ENCODE measurements around the gene IMMP2L. TPM values are rescaled to one million over a fixed set of nuclear protein-coding genes. Genes with fewer than 3 reads are reported as not detected.

The IMMP2L gene
- total RNA-seq, 1 donor from 2014 or later: 31.9 TPM

DNA sequence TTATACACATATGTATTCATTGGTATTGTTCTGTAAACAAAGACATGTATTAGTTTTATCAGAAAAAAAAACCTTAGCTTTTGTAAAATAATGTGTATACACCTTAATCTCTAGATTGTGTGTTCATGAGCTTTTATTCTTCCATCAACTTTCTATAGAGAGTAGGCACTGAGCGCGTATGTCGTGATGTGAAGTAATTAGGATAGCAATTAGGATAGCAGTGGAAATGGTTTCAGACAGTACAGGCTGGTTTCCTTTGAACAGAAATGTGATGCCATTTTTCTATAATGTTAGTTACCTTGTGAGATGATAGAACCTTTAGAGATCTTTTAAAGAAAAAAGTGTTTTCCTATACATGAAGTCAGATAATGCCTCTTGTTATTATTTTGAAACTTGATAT, 709.0 kb downstream of the IMMP2L start:
- ChIA-PET POLR2A (no interaction called here), CTCF (no interaction called here)
- peaks cover 6% of the 10 kb centered on the region for H3K9me3 Mint-ChIP-seq
- H3K4me1 Mint-ChIP-seq: no peaks in the 10 kb centered on the region
- no peak overlapping the region for H3K4me3 Mint-ChIP-seq
- intact Hi-C loops (cut with micrococcal nuclease): no loop called here
- H3K27me3 Mint-ChIP-seq: no peaks in the 10 kb centered on the region
- no peak for ATAC-seq (ENCODE audit: low read depth)
- H3K27ac Mint-ChIP-seq: no peak overlapping the region
- DNase-seq: no peak
- H3K36me3 Mint-ChIP-seq (ENCODE audit: low read depth): no peaks in the 10 kb centered on the region
- TF ChIP-seq, protein P1, sequence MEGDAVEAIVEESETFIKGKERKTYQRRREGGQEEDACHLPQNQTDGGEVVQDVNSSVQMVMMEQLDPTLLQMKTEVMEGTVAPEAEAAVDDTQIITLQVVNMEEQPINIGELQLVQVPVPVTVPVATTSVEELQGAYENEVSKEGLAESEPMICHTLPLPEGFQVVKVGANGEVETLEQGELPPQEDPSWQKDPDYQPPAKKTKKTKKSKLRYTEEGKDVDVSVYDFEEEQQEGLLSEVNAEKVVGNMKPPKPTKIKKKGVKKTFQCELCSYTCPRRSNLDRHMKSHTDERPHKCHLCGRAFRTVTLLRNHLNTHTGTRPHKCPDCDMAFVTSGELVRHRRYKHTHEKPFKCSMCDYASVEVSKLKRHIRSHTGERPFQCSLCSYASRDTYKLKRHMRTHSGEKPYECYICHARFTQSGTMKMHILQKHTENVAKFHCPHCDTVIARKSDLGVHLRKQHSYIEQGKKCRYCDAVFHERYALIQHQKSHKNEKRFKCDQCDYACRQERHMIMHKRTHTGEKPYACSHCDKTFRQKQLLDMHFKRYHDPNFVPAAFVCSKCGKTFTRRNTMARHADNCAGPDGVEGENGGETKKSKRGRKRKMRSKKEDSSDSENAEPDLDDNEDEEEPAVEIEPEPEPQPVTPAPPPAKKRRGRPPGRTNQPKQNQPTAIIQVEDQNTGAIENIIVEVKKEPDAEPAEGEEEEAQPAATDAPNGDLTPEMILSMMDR (IDR thresholded peaks at IDR 0.05): no peak

- ATAC-seq (ENCODE audit: low read depth) (no peak), DNase-seq (no peak)
- Mint-ChIP-seq H3K9me3 (peaks cover 6% of the 10 kb centered on the region), H3K27ac (no peak overlapping the region), H3K4me3 (no peak overlapping the region), H3K36me3 (ENCODE audit: low read depth) (no peaks in the 10 kb centered on the region), H3K27me3 (no peaks in the 10 kb centered on the region), H3K4me1 (no peaks in the 10 kb centered on the region)
- CTCF ChIA-PET: no interaction called here
- TF ChIP-seq, protein P1 (IDR thresholded peaks at IDR 0.05): no peak
- POLR2A ChIA-PET: interaction anchor here (0.7 kb wide), 1 partner anchor 190 kb away, joined by 3 read pairs; no protein-coding TSS in a partner anchor
- intact Hi-C loops (cut with micrococcal nuclease): no loop called here
These were observed 709.9 kb downstream of the IMMP2L start for GRCh38 chr7:110852156-110852940.

DNA sequence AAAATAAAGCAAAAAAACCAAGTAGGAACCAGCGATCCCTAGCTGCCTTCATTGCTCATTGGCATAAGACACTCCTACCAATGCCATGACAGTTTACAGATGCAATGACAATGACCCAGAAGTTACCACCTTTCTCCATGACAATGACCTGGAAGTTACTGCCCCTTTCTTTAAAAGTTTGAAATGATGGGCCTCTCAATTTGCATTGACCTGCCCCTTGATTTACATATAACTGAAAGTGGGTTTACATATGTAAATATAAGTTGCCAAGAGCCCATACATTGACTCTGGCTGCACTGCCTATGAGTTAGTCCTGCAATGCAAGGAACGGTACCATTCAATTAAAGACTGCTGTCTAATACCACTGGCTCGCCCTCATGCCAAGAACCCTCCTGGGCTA, 712.1 kb downstream of the IMMP2L start:
- no peak for DNase-seq
- H3K4me3 Mint-ChIP-seq: no peak overlapping the region
- H3K4me1 Mint-ChIP-seq: no peaks in the 10 kb centered on the region
- peaks cover 6% of the 10 kb centered on the region for H3K9me3 Mint-ChIP-seq
- intact Hi-C loops (cut with micrococcal nuclease): no loop called here
- ChIA-PET POLR2A (no interaction called here), CTCF (no interaction called here)
- no peaks in the 10 kb centered on the region for H3K27me3 Mint-ChIP-seq
- no peak overlapping the region for H3K27ac Mint-ChIP-seq
- no peaks in the 10 kb centered on the region for H3K36me3 Mint-ChIP-seq (ENCODE audit: low read depth)
- ATAC-seq (ENCODE audit: low read depth): no peak
- TF ChIP-seq, protein P1 (IDR thresholded peaks at IDR 0.05): no peak

GRCh38 chr7:110842796-110843195, 719.5 kb downstream of the IMMP2L start:
- Mint-ChIP-seq H3K36me3 (ENCODE audit: low read depth) (no peaks in the 10 kb centered on the region), H3K4me1 (no peaks in the 10 kb centered on the region), H3K9me3 (no peaks in the 10 kb centered on the region), H3K27ac (no peak overlapping the region), H3K4me3 (no peak overlapping the region), H3K27me3 (no peaks in the 10 kb centered on the region)
- intact Hi-C loops (cut with micrococcal nuclease): no loop called here
- ATAC-seq (ENCODE audit: low read depth): no peak
- ChIA-PET POLR2A (no interaction called here), CTCF (no interaction called here)
- no peak for DNase-seq
- TF ChIP-seq, protein P1 (IDR thresholded peaks at IDR 0.05): no peak

GRCh38 chr7:110841840-110842545, 720.3 kb downstream of the IMMP2L start:
- Mint-ChIP-seq H3K27ac (no peak overlapping the region), H3K36me3 (ENCODE audit: low read depth) (no peaks in the 10 kb centered on the region), H3K4me3 (no peak overlapping the region), H3K27me3 (no peaks in the 10 kb centered on the region), H3K9me3 (peaks cover 3% of the 10 kb centered on the region), H3K4me1 (no peaks in the 10 kb centered on the region)
- no peak for ATAC-seq (ENCODE audit: low read depth)
- TF ChIP-seq, protein P1 (IDR thresholded peaks at IDR 0.05): no peak
- ChIA-PET POLR2A (no interaction called here), CTCF (no interaction called here)
- no peak for DNase-seq
- intact Hi-C loops (cut with micrococcal nuclease): no loop called here
